Body of pancreas (tissue), 4 donors: Measurements from ENCODE around the gene CCDC27. TPM values are rescaled to one million over a fixed set of nuclear protein-coding genes. Genes with fewer than 3 reads are reported as not detected.
"Not testable (repeated sequence)": the region's sequence is repeated elsewhere in the genome, so short reads cannot be mapped to it uniquely, and the experiment has no call there.

Source experiments
- ATAC-seq: fragments of 150-250 bp; one replicate; pipeline ENCODE4 v1.9.1; 2016
- DNase-seq, 4 donors: peaks; one replicate each; pipeline ENCODE4 v3.0.0-alpha.2; 2019
- H3K27ac ChIP-seq, 4 donors: fragments of 200-600 bp; sonication (generic); 1 replicate in 3 of 4; 2 replicates in 1 of 4; pipeline versions ENCODE4 v1.5.1 to v1.6.1; 2016 to 2019; ENCODE audit warnings: mild to moderate bottlenecking in 1 of 4, mixed read lengths in 1 of 4, moderate library complexity in 1 of 4
- H3K27me3 ChIP-seq, 2 donors: fragments of 200-600 bp; sonication (generic); one replicate each; pipeline ENCODE4 v1.6.0; 2016; ENCODE audit warnings: mild to moderate bottlenecking in 1 of 2
- H3K36me3 ChIP-seq, 2 donors: fragments of 200-600 bp; sonication (generic); replicated peaks in 1 of 2; 2 replicates each; pipeline ENCODE4 v1.5.1; 2016; ENCODE audit warnings: low read depth in 2 of 2; ENCODE audit not compliant: insufficient read depth in 1 of 2
- H3K4me1 ChIP-seq: fragments of 200-600 bp; sonication (generic); one replicate; pipeline ENCODE4 v1.6.0; 2016
- H3K4me3 ChIP-seq, 2 donors: fragments of 200-600 bp; sonication (generic); 1 replicate in 1 of 2; 2 replicates in 1 of 2; pipeline ENCODE4 v1.5.1; 2016 to 2019
- H3K9me3 ChIP-seq, 3 donors: fragments of 200-600 bp; sonication (generic); 1 replicate in 2 of 3; 2 replicates in 1 of 3; pipeline ENCODE4 v1.5.1; 2016
- POLR2A ChIP-seq, 3 donors: fragments of 450-650 bp; IDR thresholded peaks; one replicate each; pipeline ENCODE4 v1.6.1; 2016; ENCODE audit warnings: antibody characterized with exemption in 3 of 3, mild to moderate bottlenecking in 2 of 3
- WGBS, 2 donors: methylation state at CpG; one replicate each; pipeline ENCODE4 v1.1.5; 2017; 5-methylcytosine and 5-hydroxymethylcytosine counted together
- intact Hi-C: fragments of 100-400 bp; cut with DNase I; formaldehyde crosslinking; loops from one replicate; pipeline ENCODE4 v1.15.1; 2023
- total RNA-seq, 2 donors: library from RNA; depleted of rRNA; stranded (reverse); fragments of >200 nt; gene quantifications; one replicate each; pipeline ENCODE4 v1.1.0, GENCODE V29; 2016
- TF ChIP-seq, protein P1 (sequence below), 7 experiments: fragments of 450-650 bp in 4 of 7; fragments of 200-600 bp in 3 of 7; sonication (generic) in 3 of 7; IDR thresholded peaks; one replicate each; pipeline ENCODE4 v1.5.1; 2016 to 2019; ENCODE audit warnings: antibody characterized with exemption in 7 of 7

CCDC27 gene
- total RNA-seq, 2 donors from 2014 or later: not detected

DNA sequence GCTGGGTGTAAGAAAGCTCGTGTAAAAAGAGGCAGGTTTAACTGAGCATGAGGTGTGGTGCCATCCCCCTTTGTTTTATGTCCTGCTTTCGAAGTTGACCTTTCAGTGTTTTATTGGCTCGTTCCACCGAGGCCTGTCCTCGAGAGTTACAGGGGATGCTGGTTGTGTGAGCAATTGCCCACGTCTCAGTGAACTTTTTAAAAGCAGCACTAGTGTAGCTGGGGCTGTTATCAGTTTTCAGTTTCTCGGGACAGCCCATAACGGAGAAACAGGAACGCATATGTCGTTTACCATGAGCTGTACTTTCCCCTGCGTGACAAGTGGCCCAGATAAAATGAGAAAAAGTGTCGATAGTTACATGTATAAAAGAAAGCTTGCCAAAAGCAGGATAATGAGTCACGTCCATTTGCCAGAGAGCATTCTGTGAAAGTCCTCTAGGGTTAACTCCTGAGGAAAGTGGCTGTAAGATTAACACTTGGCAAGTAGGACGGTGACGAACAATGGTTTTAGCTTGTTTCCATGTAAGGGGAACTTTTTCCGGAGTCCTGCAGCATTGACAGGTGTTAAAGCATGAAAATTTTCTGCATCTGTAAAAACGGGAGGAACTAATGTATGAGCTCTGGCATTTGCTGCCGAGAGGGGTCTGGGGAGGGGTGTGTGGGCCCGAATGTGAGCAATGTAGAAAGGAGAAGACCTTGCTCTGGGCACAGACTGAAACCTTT, 51.8 kb downstream of the CCDC27 start:
- ATAC-seq: no peak
- WGBS, 2 donors: 61 to 67% methylated on average over 19 of the region's 19 CpGs
- Histone ChIP-seq H3K27ac (no peak overlapping the region), H3K9me3 (no peaks in the 10 kb centered on the region), H3K36me3 (no peaks in the 10 kb centered on the region), H3K4me1 (no peaks in the 10 kb centered on the region), H3K27me3 (peaks cover 0 to 5% of the 10 kb centered on the region in 2 donors), H3K4me3 (no peak overlapping the region)
- intact Hi-C loops: no loop called here
- DNase-seq: no peak
- TF ChIP-seq, protein P1, sequence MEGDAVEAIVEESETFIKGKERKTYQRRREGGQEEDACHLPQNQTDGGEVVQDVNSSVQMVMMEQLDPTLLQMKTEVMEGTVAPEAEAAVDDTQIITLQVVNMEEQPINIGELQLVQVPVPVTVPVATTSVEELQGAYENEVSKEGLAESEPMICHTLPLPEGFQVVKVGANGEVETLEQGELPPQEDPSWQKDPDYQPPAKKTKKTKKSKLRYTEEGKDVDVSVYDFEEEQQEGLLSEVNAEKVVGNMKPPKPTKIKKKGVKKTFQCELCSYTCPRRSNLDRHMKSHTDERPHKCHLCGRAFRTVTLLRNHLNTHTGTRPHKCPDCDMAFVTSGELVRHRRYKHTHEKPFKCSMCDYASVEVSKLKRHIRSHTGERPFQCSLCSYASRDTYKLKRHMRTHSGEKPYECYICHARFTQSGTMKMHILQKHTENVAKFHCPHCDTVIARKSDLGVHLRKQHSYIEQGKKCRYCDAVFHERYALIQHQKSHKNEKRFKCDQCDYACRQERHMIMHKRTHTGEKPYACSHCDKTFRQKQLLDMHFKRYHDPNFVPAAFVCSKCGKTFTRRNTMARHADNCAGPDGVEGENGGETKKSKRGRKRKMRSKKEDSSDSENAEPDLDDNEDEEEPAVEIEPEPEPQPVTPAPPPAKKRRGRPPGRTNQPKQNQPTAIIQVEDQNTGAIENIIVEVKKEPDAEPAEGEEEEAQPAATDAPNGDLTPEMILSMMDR (IDR thresholded peaks at IDR 0.05): no peak
- no peak for TF ChIP-seq POLR2A (IDR thresholded peaks at IDR 0.05)

DNA sequence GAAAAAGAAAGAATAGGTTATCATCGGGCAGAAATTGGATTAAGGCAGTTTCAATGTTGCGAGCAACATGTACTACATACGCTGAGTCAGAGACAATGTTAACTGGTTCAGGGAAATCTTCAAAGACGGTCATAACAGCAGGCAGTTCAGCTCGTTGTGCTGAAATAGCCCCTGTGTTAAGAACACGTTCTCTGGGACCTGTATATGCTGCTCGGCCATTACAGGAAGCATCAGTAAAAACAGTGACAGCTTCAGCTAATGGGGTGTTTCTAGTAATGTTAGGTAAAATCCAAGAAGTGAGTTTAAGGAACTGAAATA, 52.3 kb downstream of the CCDC27 start:
- H3K36me3 ChIP-seq, H3K4me3 ChIP-seq, H3K9me3 ChIP-seq, intact Hi-C loops, H3K27me3 ChIP-seq, H3K27ac ChIP-seq, DNase-seq, ATAC-seq, H3K4me1 ChIP-seq: not testable (repeated sequence)
- WGBS, 2 donors: 54 to 68% methylated on average over 7 of the region's 7 CpGs

DNA sequence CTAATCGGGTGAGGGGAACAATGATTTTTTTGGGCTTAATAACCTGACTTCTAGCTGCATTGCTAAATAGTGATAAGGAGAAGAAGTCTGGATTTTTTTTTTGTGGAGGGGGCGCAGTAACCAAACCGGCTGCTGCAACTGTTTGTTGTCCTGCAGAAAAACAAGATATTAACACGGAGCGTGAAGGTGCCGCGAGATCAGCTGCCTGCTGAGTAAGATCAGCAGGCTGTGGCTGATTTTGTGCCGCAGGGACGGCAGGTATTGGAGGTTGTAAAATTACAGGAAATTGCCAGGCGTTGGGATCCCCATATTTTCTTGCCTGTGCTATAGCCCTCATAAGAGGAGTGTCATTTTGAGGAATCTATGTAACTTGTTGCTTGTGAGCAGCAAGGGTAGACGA, 52.8 kb downstream of the CCDC27 start:
- Histone ChIP-seq H3K36me3 (no peaks in the 10 kb centered on the region), H3K27ac (no peak overlapping the region), H3K27me3 (peaks cover 0 to 5% of the 10 kb centered on the region in 2 donors), H3K9me3 (no peaks in the 10 kb centered on the region), H3K4me3 (no peak overlapping the region), H3K4me1 (no peaks in the 10 kb centered on the region)
- no peak for DNase-seq
- no peak for ATAC-seq
- TF ChIP-seq POLR2A (IDR thresholded peaks at IDR 0.05): no peak
- TF ChIP-seq, protein P1 (IDR thresholded peaks at IDR 0.05): no peak
- 61 to 68% methylated on average over 11 of the region's 11 CpGs for WGBS, 2 donors
- intact Hi-C loops: no loop called here

DNA sequence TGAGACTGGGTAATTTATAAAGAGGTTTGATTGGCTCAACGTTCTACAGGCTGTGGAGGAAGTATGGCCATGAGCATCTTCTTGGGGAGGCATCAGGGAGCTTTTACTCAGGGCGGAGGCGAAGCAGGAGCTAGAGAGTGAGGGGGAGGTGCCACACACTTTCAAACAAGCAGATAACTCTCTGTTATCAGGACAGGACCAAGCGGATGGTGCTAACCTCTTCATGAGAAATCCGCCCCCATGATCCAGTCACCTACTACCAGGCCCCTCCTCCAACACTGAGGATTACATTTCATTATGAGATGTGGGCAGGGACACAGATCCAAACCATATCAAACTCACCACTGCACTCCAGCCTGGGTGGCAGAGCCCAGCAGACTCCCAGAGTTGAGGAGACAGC, 55.5 kb downstream of the CCDC27 start:
- no peaks in the 10 kb centered on the region for H3K36me3 ChIP-seq
- H3K27ac ChIP-seq: no peak overlapping the region
- ATAC-seq: no peak
- no peaks in the 10 kb centered on the region for H3K4me1 ChIP-seq
- no peaks in the 10 kb centered on the region for H3K9me3 ChIP-seq
- TF ChIP-seq POLR2A (IDR thresholded peaks at IDR 0.05): no peak
- TF ChIP-seq, protein P1 (IDR thresholded peaks at IDR 0.05): no peak
- WGBS, 2 donors: 60 to 62% methylated on average over 3 to 5 of the region's 5 CpGs
- H3K4me3 ChIP-seq: no peak overlapping the region
- peaks cover 0 to 5% of the 10 kb centered on the region in 2 donors for H3K27me3 ChIP-seq
- DNase-seq: no peak
- intact Hi-C loops: no loop called here

DNA sequence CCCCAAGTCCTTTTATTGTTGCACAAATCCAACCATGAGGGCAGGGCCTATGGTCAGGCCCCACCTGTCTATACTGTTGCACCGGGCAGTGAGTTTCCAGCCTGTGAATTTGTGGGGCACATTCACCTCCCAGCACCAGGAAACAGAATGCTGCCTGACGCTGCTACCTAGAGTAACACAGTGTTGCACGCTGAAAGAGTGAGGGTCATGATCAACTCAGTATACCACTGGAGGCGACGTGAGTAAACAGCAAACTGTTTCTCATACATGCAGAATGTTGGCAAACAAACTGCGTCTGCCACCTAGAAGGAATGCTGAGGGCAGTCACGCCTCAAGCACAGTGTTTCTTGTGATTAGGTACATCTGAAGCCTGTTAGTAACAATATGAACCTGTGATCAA, 57.4 kb downstream of the CCDC27 start:
- H3K36me3 ChIP-seq: peaks cover 0 to 4% of the 10 kb centered on the region in 2 donors
- WGBS, 2 donors: 51 to 62% methylated on average over 6 to 7 of the region's 7 CpGs
- H3K4me1 ChIP-seq: no peaks in the 10 kb centered on the region
- no peaks in the 10 kb centered on the region for H3K27me3 ChIP-seq
- no peak overlapping the region for H3K4me3 ChIP-seq
- intact Hi-C loops: no loop called here
- ATAC-seq: no peak
- H3K27ac ChIP-seq: no peak overlapping the region
- no peaks in the 10 kb centered on the region for H3K9me3 ChIP-seq
- DNase-seq: no peak
- TF ChIP-seq, protein P1 (IDR thresholded peaks at IDR 0.05): no peak
- no peak for TF ChIP-seq POLR2A (IDR thresholded peaks at IDR 0.05)

DNA sequence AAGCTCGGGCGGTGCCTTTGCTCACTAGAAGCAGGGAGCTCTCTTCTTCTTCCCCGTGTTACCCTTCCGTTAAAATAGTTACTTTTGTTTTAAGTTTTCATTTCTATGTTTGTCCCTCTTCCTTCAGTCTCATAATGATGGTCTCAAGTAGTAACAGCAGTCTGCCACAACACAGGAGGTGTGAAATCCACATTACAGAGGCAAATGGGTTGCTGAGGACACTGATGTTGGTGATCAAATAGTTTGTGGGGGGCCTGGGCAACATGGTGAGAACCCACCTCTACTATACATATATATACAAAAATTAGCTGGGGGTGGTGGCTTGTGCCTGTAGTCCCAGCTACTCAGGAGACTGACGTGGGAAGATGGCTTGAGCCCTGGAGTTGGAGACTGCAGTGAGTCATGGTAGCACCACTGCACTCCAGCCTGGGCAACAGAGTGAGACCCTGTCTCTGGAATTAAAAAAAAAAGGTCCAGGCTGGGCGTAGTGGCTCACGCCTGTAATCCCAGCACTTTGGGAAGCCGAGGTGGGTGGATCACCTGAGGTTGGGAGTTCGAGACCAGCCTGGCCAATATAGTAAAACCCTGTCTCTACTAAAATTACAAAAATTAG, 58.0 kb downstream of the CCDC27 start:
- H3K4me3 ChIP-seq, H3K27me3 ChIP-seq, H3K27ac ChIP-seq, ATAC-seq, H3K4me1 ChIP-seq, H3K9me3 ChIP-seq, intact Hi-C loops, H3K36me3 ChIP-seq, DNase-seq: not testable (repeated sequence)
- 68 to 71% methylated on average over 9 of the region's 9 CpGs for WGBS, 2 donors
